Suppressor macrophage treated with lipopolysaccharide for 1 hour (primary cell): Measurements from ENCODE around the gene GALR2.
"Not testable (repeated sequence)": the region's sequence is repeated elsewhere in the genome, so short reads cannot be mapped to it uniquely, and the experiment has no call there.

Experiments
- DNase-seq, 3 donors: peaks; one replicate each; pipeline ENCODE4 v3.0.0-alpha.2; 2020 to 2022

GALR2 gene, protein sequence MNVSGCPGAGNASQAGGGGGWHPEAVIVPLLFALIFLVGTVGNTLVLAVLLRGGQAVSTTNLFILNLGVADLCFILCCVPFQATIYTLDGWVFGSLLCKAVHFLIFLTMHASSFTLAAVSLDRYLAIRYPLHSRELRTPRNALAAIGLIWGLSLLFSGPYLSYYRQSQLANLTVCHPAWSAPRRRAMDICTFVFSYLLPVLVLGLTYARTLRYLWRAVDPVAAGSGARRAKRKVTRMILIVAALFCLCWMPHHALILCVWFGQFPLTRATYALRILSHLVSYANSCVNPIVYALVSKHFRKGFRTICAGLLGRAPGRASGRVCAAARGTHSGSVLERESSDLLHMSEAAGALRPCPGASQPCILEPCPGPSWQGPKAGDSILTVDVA

DNA sequence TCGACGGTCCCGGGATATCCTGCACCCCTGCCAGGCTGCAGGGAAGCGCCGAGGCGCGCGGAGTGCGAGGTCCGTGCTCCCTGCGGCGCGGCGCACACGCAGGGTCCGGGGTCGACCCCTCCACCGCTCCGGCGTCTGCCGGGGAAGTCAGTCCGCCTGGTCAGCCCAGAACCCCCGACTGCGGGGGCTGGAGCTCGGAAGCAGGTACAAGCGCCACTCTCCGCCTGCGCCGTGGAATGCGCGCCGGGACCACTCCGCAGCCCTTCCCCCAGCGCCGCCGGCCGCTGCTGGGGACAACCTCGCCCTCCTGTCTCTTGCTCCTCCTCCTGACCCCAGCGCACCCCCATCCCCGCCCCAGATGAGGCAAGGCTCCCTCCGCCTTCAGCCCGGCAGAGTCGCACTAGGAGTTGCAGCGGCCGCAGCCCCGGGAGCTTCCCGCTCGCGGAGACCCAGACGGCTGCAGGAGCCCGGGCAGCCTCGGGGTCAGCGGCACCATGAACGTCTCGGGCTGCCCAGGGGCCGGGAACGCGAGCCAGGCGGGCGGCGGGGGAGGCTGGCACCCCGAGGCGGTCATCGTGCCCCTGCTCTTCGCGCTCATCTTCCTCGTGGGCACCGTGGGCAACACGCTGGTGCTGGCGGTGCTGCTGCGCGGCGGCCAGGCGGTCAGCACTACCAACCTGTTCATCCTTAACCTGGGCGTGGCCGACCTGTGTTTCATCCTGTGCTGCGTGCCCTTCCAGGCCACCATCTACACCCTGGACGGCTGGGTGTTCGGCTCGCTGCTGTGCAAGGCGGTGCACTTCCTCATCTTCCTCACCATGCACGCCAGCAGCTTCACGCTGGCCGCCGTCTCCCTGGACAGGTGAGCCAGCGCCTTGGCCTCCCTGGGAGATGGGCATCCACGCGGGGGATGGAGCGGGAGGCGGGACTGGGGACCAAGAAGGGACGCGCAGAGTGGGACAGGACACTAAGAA is at the start of gene GALR2:
TSS of gene GALR2 (plus strand) at position 392 of the 974 bp plus-strand sequence. CDS start at position 495, 103 bp downstream.
- DNase-seq, result peak in 1 of 3 donors; percentile 43

DNA sequence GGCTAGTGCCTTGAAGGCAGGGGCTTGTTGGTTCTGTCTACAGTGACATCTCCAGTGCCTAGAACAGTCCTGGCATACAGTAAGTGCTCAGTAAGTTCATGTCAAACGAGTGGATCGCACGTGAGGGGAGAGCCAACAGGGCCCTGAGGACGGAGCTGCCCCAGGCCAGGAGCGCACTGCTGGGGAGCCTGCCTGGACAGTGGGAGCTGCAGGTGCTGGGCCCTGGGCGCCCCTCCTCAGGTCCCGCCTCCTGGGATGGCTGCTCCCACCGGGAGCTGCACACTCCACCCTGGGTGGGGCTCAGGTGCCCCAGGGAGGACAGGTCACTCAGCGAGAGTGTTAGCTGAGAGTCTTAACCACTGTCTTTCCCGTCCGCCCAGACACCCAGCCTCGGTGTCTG is 49.3 kb upstream of the GALR2 start:
- no peak for DNase-seq

DNA sequence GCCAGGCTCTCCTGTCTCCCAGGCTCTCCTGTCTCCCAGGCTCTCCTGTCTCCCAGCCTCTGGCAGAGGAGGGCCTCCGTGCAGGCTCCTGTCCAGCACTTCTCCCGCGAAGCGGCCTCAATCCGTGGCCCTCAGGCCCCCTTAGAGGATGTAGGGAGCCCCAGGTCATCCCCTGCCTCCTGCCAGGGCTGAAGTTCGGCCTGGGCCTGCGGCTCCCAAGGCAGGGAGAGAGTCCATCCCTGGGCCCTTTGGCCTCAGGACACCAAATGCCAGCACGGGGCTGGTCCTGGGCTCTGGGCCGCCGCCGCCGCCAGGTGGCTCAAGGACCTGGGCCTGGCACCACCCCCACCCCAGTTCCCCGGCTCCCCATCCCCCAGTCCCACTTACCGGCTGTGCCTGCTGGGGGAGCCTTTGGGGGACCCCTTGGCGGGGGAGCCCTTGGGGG is 47.8 kb upstream of the GALR2 start:
- no peak for DNase-seq

DNA sequence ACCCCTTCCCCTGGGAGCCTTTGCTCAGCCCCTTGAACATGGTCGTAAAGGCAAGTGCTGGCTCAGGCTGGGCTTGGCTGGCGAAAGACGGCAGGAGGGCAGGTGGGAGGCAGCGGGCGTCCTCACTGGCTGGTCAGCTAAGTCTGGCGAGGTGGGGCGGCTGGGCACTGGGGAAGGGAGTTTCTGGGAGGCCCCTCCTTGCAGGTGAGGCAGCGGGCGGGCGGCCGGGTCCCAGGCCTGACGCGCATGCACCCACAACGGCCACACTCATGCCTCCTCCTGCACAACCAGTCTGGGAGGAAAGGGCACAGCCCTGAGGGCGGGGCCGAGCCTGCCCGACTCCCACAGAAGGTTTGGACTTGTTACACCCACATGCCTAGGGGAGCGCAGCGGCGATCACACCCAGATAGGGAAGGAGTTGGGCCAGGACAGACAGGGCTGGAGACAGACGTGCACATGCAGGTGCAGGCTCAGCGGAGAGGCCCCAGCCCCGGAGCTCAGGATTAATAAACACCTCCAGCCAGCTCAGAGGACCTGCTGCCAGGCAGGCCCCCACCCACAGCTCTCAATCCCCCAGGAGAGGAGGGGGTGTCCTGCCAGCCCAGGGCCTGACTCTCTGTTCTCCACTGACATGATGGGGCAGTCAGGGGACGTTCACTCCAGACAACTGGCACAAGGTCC is 47.3 kb upstream of the GALR2 start, which contains the start of gene EVPL:
TSS of gene EVPL (minus strand) at position 148 of the 681 bp plus-strand sequence. CDS start at position 40, 108 bp downstream.
- peak in 2 of 3 donors; percentile 24 to 66 for DNase-seq

DNA sequence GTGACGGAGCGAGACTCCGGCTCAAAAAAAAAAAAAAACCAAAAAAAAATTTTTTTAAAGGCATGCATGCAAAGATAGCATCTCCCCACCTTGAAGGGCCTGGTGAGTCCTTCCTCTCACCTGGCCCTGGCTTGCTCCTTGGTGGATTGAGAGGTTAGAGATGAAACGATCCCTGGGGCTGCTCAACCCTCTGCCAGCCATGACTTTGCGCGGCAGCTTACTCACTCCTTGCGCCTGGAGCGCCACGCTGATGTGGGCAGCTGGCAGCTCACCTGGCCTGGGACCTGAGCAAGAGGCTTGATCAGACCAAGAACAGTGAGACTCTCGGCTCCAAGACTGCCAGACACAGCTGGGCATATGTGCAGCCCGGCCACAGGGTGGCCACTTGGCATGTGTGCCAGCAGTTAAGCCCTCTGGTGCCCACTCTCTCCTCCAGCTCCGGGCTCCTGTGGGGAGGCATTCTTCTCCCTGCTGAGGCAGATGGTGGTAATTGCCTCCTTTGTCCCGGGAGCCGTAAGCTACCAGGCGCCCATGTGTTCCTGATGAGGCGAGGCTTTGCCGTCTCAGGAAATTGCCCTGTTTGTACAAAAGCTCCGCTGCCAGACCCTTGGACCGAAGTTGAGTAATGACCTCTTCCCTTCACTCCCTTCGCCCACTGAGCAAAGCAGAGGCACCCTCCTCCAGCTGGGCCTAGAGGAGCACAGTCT is 42.4 kb upstream of the GALR2 start:
- no peak for DNase-seq

DNA sequence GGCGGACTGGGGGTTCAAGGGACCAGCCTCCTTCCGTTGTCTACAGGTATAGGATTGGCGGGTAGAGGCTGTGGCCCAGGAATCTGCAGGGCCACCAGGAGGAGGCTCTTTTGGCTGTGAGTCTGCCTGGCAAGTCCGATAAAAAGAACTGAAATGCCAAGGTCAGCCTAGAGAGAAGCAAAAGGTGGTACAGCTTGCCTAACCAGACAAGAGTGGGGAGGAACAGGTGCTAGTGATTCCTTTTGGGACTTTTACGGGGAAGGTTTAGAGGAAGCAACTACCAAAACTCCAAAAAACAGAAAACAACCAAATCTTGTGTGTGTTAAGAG is 41.8 kb upstream of the GALR2 start:
- no peak for DNase-seq

DNA sequence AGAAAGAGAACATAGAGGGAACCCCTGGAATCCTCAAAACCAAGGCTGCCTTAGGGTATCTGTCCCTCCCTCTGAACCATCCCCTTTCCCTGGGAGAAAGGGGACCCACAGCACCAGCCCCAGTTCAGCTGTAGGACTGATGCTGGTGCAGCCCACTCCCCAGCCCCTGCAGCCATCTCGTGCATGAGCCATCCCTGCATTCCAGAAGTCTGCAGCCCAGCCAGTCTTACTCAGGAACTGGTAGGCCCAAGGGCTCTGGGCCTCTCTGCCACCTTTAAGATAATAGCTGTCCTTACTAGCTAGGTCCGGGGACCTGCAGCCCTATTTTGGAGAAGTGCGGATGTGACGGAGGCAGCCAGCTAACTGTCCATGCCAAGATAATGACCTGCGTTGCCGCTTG is 41.4 kb upstream of the GALR2 start:
- DNase-seq, result no peak

DNA sequence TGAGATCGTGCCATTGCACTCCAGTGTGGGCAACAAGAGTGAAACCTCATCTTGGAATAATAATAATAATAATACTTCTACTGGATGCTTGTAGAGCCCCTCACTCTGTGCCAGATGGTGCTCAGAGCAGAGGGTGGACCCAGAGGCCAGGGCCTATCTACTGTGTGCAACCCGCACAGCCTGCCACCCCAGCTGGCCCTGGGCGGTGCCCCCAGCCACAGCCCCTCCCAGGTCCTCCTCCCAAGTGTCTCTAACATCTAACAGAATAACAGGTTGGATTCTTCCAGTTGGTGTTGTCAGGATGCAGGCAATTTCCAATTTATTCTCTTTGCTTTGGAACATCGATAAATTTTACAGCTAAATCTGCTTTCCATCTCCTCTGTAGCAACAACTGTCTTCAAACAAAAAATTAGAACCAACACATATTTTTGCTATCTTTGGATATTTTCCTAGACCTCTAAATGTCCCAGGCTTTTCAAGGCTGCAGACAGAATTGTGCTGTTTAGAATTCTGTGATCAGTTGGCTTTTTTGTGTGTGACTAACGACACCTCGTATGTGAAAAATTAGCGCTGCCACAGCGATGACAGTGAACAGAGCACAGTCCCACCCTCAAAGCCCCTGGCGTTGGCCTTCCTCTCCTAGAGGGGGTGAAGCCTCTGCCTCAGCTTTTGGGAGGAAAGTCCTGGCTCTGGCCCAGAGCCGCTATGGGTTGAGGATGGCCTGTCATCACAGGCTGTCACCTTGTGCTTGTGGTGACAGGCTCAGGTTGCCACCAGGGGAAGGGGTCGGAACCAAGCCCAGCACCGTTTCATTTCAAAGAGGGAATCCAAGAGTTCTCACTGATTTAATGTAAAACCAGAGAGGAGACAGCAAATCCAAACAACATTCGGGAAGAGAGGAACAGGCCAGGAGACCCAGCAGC is 39.9 kb upstream of the GALR2 start:
- DNase-seq, result no peak

DNA sequence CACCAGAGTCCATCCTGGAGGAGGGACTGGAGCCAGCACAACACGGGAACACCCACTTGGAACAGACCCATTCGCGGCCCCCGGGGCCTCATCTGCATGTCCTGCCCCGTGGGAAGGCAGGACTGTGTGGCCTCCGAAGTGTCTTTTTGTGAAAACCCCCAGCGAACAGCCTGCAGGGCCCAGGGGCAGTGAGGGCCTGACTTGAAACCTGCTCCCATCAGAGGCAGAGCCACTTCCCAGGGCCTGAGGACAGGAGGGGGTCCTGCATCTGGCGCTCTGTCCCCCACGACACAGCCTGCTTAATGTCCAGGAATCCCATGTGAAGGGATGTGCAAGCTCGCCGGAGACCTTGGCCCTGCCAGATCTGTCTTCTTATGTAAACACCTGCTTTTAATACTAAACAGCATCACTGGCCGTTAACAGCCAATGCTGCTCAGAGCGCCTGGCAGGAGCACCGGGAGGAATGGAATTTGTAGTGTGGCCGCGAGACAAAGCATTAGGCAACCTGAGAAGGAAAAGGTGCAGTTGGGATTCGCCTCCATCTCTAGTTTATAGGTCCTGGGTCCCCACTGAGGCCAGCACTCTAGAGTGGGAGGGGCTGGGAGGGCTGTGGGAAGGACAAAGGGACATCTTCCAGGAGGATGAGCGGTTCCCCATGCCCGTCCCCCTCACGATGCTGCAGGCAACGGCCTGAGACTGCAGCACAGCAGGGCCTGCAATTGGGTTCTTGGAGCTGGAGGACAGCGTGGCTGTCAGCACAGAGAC is 37.9 kb upstream of the GALR2 start:
- DNase-seq, result no peak

DNA sequence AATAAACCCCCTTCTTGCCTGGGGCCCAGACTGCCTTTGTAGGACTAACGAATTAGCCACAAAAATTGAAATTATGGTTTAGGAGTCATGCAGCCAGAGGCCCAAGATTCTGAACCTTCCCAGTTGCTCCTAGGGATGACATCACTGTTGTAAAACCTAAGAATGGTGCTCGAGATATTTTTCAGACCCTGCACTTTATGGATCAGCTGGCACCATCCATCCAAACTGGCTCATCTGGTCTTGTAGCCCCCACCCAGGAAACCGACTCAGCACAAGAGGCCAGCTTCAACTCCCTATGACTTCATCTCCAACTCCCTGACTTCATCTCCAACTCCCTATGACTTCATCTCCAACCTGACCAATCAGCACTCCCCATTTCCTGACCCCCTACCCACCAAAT is 36.5 kb upstream of the GALR2 start:
- DNase-seq, result no peak

DNA sequence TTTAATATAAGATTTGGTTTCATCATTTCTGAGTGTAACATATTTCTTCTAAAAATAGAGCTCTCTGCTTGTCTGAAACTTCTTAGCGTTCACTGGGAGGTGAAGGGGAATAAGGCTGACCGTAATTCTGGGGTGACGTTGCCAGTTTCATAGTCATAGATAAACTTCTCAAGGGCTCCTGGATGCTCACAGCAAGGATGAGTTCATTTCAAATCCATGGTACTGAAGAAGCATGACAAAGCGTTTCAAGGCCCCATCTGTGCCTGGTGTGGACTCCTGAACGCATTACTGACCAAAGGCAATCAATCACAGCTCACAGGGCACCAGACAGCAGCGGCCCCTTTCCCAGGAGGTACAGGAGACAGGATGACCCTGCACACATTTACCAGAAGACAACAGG is 35.5 kb upstream of the GALR2 start:
- no peak for DNase-seq

DNA sequence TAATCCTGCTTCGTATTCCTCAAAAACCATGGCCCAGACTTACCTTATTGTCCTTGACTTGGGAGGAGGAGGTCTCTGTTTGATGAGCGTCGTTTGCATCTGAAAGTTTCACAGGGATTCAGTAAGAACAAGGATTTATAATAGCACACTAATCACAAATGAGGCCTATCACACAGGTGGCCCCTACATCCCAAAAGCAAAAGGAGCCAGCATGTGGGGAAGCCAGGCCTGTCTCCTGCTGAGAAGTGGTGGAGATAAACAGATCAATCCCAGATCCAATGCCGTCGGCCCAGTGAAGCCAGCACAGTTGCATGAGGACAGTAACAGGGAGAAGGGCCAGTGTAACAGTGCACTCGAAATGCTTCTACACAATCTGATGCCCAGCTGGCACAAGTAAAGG is 34.2 kb upstream of the GALR2 start:
- DNase-seq, result no peak

DNA sequence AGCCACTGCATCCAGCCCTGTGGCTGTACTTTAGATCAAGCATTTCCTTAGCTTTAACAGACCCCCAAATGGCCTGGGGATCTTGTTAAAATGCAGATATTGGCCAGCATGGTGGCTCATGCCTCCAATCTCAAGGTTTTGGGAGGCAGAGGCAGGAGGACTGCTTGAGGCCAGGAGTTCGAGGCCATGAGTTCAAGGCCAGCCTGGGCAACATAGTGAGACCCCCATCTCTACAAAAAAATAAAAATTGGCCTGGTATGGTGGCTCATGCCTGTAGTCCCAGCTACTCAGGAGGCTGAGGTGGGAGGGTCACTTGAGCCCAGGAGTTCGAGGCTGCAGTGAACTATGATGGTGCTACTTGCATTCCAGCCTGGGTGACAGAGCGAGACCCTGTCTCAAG is 31.7 kb upstream of the GALR2 start:
- DNase-seq, result not testable (repeated sequence)

DNA sequence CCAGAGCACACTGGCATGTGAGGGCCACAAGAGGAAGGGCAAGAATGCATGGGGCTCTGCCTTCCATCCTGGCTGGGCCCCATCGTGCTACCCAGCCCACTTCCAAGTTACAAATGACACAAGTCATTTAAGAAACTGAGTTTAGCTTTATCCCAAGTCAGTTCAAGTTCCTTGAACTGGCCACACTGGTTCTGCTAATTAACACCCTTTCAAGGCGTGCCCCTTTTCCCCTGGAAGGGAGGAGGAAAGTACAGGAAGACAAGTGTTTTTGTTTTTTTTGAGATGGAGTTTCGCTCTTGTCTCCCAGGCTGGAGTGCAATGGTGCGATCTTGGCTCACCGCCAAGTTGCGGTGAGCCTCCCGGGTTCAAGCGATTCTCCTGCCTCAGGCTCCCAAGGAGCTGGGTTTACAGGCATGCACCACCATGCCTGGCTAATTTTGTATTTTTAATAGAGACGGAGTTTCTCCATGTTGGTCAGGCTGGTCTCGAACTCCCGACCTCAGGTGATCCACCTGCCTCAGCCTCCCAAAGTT is 30.0 kb upstream of the GALR2 start:
- DNase-seq, result not testable (repeated sequence)

DNA sequence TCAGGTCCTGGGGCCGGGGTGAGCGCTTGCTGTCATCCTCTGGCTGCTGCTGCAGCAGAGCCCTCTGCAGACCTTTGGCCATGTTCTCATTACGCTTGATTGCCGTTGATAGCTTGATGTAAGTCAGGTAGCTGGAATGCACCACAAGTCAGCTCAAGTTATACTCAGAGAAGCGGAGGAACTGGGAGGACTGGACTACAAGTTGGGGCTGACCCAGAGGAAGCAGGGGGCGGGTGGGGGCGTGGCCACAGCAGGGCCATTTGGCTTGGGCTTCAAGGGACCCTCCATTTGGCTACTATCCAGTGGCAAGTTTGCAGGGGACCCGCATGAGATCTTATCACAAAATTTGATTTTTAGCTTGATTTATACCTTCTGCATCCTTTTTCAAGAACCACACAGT is 28.5 kb upstream of the GALR2 start:
- DNase-seq, result peak in 1 of 3 donors; percentile 8

DNA sequence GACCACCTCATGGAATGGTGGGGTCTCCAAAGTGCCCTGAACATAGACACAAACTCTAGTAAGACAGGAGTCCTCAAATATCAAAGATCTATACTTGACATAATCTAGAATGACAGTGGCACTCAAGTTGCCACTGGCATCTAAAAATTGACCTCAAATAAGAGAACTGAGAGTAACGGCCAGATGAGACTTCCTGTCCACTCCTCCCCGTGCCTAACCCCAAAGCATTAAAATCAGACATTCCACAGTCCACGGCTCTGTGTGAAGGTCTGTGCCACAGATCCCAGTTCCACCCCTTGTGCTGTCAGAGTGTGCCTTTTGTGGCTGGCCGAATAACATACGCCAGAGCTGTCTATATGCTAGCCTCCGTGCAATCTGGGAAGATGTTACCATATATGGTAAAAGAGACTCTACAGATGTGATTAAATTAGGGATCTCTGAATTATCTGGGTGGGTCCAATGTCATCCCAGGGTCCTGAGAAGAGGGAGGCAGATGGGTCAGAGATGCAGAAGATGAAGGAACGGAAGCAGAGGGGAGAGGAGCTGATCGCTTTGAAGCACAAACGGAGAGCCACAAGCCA is 26.5 kb upstream of the GALR2 start:
- DNase-seq, result no peak

DNA sequence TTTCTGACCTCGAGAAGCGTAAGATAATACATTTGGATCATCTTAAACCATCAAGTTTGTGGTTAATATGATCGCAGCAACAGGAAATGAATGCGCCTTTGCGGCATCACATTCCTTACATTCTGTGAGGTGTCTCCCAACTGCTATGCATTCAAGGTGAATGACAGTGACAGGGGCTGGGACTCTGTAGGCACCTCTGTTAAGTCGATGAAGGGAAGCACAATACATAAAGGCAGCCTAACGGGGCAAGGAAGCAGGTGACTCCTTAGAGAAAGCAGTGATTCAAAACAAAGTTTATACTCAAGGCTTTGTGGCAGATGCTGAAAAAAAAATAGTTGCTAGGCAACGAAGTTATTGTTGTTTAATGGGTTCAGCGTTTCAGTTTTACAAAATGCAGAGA is 25.9 kb upstream of the GALR2 start:
- DNase-seq, result no peak

DNA sequence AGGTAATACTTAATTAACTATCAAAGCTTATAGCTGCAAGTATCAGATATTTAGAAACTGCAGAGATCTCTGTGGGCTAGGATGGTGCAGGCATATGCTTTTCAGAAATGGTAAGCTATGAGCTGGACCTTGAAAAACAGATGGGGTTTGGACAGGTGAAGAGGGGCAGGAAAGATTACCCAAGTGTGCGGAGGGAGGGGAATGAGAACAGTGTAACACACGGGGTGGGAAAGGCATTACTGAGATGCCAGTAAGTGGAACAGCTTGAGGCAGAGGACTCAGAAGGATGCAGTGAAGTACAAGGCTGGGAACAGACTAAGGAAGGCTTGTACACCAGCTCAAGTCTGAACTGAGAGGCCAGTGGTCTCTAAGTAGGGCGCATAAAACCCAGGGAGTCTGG is 25.3 kb upstream of the GALR2 start:
- DNase-seq, result no peak

DNA sequence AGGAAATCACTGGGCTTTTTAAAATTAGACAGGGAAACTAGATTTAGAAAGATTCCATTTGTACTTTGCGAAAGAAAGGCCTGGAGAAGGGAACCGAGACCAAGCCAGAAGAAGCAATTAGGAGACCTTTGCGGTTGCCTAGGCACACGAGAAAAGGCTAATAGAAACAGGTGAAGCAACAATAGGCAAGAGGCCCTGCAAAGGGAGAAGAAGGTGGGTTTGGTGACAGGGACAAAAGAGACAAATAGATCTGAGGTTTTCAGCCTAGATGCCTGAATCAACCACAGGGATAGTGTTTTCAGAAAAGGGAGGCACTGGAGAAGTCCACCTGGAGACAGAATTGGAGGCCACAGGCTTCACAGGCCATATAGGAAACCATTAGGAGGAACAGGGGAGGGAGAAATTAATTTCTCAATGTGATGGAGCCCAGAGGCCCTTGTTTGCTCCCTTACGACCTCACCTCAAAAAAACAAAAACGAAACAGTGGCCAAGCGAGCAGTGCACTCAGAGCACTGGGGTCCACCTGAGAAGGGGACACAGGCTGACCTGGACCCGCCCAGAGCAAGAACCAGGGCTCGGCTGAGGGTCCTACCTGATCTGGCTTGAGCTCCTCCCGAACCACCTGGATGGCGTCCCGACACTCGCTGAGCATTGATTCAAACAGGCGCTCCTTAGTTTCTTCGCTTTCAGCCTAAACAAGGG is 24.6 kb upstream of the GALR2 start:
- peak in 1 of 3 donors; percentile 35 for DNase-seq
